H9 (cell line): ENCODE results near the gene MINAR1. TPM values are rescaled to one million over a fixed set of nuclear protein-coding genes. Genes with fewer than 3 reads are reported as not detected.

Experiments
- DNase-seq: peaks from one replicate; pipeline ENCODE4 v3.0.0-alpha.2; 2017
- H2AFZ ChIP-seq: one replicate; pipeline ENCODE4 v1.6.1; 2013; ENCODE audit warnings: mild to moderate bottlenecking, low read length, control low read depth, moderate library complexity
- H2AK5ac ChIP-seq: 2 replicates; pipeline ENCODE4 v1.6.1; 2013; ENCODE audit warnings: low read length, control low read depth, mixed read lengths; ENCODE audit not compliant: insufficient read length
- H2BK120ac ChIP-seq: one replicate; pipeline ENCODE4 v1.6.1; 2013; ENCODE audit warnings: low read depth, mild to moderate bottlenecking, low read length, control low read depth, inconsistent platforms; ENCODE audit not compliant: poor library complexity, severe bottlenecking
- H2BK12ac ChIP-seq: 2 replicates; pipeline ENCODE4 v1.6.1; 2013; ENCODE audit warnings: low read length, control low read depth, mixed read lengths, low read depth; ENCODE audit not compliant: insufficient read length
- H2BK15ac ChIP-seq: 2 replicates; pipeline ENCODE4 v1.6.1; 2013; ENCODE audit warnings: low read depth, low read length, control low read depth
- H2BK20ac ChIP-seq: one replicate; pipeline ENCODE4 v1.6.1; 2013; ENCODE audit warnings: low read depth, mild to moderate bottlenecking, low read length, control low read depth, inconsistent platforms; ENCODE audit not compliant: poor library complexity, severe bottlenecking
- H2BK5ac ChIP-seq: 2 replicates; pipeline ENCODE4 v1.6.1; 2013; ENCODE audit warnings: low read length, control low read depth, mixed read lengths; ENCODE audit not compliant: insufficient read length
- H3K14ac ChIP-seq: 2 replicates; pipeline ENCODE4 v1.6.1; 2013; ENCODE audit warnings: low read length, control low read depth; ENCODE audit not compliant: insufficient read depth
- H3K18ac ChIP-seq: 2 replicates; pipeline ENCODE4 v1.6.1; 2013; ENCODE audit warnings: low read depth, mild to moderate bottlenecking, mixed read lengths, low read length, control low read depth; ENCODE audit not compliant: insufficient read length
- H3K23ac ChIP-seq: 2 replicates; pipeline ENCODE4 v1.6.1; 2013; ENCODE audit warnings: low read length, control low read depth, mixed read lengths, low read depth; ENCODE audit not compliant: insufficient read length
- H3K23me2 ChIP-seq: 2 replicates; pipeline ENCODE4 v1.6.1; 2013; ENCODE audit warnings: low read depth, mild to moderate bottlenecking, mixed read lengths, low read length, control low read depth; ENCODE audit not compliant: insufficient read length, poor library complexity, severe bottlenecking
- H3K27ac ChIP-seq: 2 replicates; pipeline ENCODE4 v1.5.1; 2013; ENCODE audit warnings: low read length, control low read depth, mixed read lengths, low read depth; ENCODE audit not compliant: insufficient read length
- H3K27me3 ChIP-seq: 2 replicates; pipeline ENCODE4 v1.6.1; 2013; ENCODE audit warnings: low read length, control low read depth, inconsistent platforms; ENCODE audit not compliant: insufficient read depth
- H3K4ac ChIP-seq: 2 replicates; pipeline ENCODE4 v1.6.1; 2013; ENCODE audit warnings: low read depth, mild to moderate bottlenecking, control low read depth, inconsistent platforms, low read length, moderate library complexity
- H3K4me1 ChIP-seq: 2 replicates; pipeline ENCODE4 v1.6.1; 2013; ENCODE audit warnings: low read length, control low read depth, inconsistent platforms; ENCODE audit not compliant: insufficient read depth
- H3K4me2 ChIP-seq: 2 replicates; pipeline ENCODE4 v1.6.1; 2013; ENCODE audit warnings: low read length, control low read depth, mixed read lengths; ENCODE audit not compliant: insufficient read length, insufficient read depth
- H3K56ac ChIP-seq: 2 replicates; pipeline ENCODE4 v1.6.1; 2013; ENCODE audit warnings: low read depth, mild to moderate bottlenecking, mixed read lengths, low read length, control low read depth; ENCODE audit not compliant: insufficient read length
- H3K79me1 ChIP-seq: 2 replicates; pipeline ENCODE4 v1.6.1; 2013; ENCODE audit warnings: low read depth, mild to moderate bottlenecking, moderate library complexity, low read length, control low read depth, inconsistent platforms; ENCODE audit not compliant: insufficient read depth, poor library complexity, severe bottlenecking
- H3K79me2 ChIP-seq: 2 replicates; pipeline ENCODE4 v1.6.1; 2013; ENCODE audit warnings: low read length, control low read depth, inconsistent platforms; ENCODE audit not compliant: insufficient read depth
- H3K9ac ChIP-seq: 2 replicates; pipeline ENCODE4 v1.6.1; 2013; ENCODE audit warnings: low read length, control low read depth, mixed read lengths; ENCODE audit not compliant: insufficient read length; ENCODE audit errors: extremely low read depth
- H3K9me3 ChIP-seq: one replicate; pipeline ENCODE4 v1.6.1; 2013; ENCODE audit warnings: low read depth, low read length, inconsistent platforms; ENCODE audit not compliant: control insufficient read depth
- H3T11ph ChIP-seq: one replicate; pipeline ENCODE4 v1.6.1; 2013; ENCODE audit warnings: mild to moderate bottlenecking, low read length, control low read depth, inconsistent platforms
- H4K20me1 ChIP-seq: one replicate; pipeline ENCODE4 v1.6.1; 2013; ENCODE audit not compliant: control insufficient read depth, insufficient read length, insufficient read depth
- H4K5ac ChIP-seq: 2 replicates; pipeline ENCODE4 v1.6.1; 2013; ENCODE audit warnings: low read depth, mild to moderate bottlenecking, mixed read lengths, low read length, control low read depth; ENCODE audit not compliant: insufficient read length
- H4K8ac ChIP-seq: replicated peaks from 2 replicates; pipeline ENCODE4 v1.6.1; 2013; ENCODE audit warnings: low read length, control low read depth, mixed read lengths, low read depth; ENCODE audit not compliant: insufficient read length
- H4K91ac ChIP-seq: 2 replicates; pipeline ENCODE4 v1.6.1; 2013; ENCODE audit warnings: low read depth, mild to moderate bottlenecking, moderate library complexity, mixed read lengths, low read length, control low read depth; ENCODE audit not compliant: insufficient read length
- H3K27ac Mint-ChIP-seq, 3 experiments: 2 replicates in 2 of 3; 3 replicates in 1 of 3; pipeline ENCODE4 v1.8.0; 2020 to 2021; ENCODE audit warnings: mixed read lengths in 3 of 3, mild to moderate bottlenecking in 1 of 3, moderate library complexity in 1 of 3
- H3K27me3 Mint-ChIP-seq: 2 replicates; pipeline ENCODE4 v1.8.0; 2021; ENCODE audit warnings: low read depth, mild to moderate bottlenecking, moderate library complexity, mixed read lengths
- H3K36me3 Mint-ChIP-seq, 3 experiments: 2 replicates in 2 of 3; 3 replicates in 1 of 3; pipeline ENCODE4 v1.8.0; 2020 to 2021; ENCODE audit warnings: low read depth in 3 of 3, mixed read lengths in 3 of 3; ENCODE audit not compliant: insufficient read depth in 1 of 3
- H3K4me1 Mint-ChIP-seq, 2 experiments: 2 replicates each; pipeline ENCODE4 v1.8.0; 2020; ENCODE audit warnings: mixed read lengths in 2 of 2
- H3K4me3 Mint-ChIP-seq, 2 experiments: 2 replicates in 1 of 2; 3 replicates in 1 of 2; pipeline ENCODE4 v1.8.0; 2020 to 2021; ENCODE audit warnings: mild to moderate bottlenecking in 2 of 2, mixed read lengths in 2 of 2, moderate library complexity in 1 of 2
- H3K9me3 Mint-ChIP-seq, 2 experiments: 2 replicates in 1 of 2; 3 replicates in 1 of 2; pipeline ENCODE4 v1.8.0; 2020; ENCODE audit warnings: mild to moderate bottlenecking in 2 of 2, mixed read lengths in 2 of 2, moderate library complexity in 1 of 2
- whole genome bisulfite sequencing: extraction: QIAGEN DNeasy Blood & Tissue Kit; methylation state at CpG from one replicate; pipeline ENCODE4 v1.1.7; 2013; ENCODE audit warnings: missing lambda C conversion rate, low lambda C conversion rate, mixed read lengths; ENCODE audit not compliant: insufficient read length; ENCODE audit errors: extremely low coverage; 5-methylcytosine and 5-hydroxymethylcytosine counted together
- total RNA-seq: library from RNA; stranded (reverse); gene quantifications from 2 replicates; pipeline ENCODE4 v1.2.1, GENCODE V29; 2021
- TF ChIP-seq, protein P1 (sequence below): fragments of 200-600 bp; sonication (generic); conservative IDR thresholded peaks from 3 replicates; pipeline ENCODE4 v1.8.0; 2021; ENCODE audit warnings: antibody characterized with exemption, mild to moderate bottlenecking

Gene MINAR1
- total RNA-seq, 1 experiment from 2014 or later, result 0.74 TPM

DNA sequence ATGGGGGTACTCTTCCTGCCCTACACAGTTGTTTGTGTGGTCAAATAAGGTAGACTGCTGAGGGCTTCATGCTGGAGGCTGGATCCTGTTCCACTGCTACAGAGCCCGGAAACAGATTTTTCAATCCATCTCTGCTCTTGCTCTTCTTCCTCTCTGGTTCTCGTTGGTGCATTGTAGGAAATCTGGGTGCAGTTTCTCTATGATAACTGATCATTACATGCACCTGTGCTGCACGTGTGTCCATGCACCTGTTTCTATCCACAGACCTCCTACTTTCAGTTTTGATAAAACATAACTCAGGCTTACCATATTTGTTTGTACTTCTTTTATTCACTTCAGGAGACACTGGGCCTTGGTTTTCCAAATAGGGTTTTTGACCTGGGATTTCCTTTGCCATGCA is 21.3 kb downstream of the MINAR1 start:
- no peak overlapping the region for H2BK15ac ChIP-seq
- H3K79me1 ChIP-seq, result no peaks in the 10 kb centered on the region
- H3K14ac ChIP-seq, result no peak overlapping the region
- H2AFZ ChIP-seq, result no peak overlapping the region
- H3K23ac ChIP-seq, result no peak overlapping the region
- H3K4me2 ChIP-seq, result no peak overlapping the region
- no peaks in the 10 kb centered on the region for H3K23me2 ChIP-seq
- no peak overlapping the region for H3K27ac ChIP-seq
- DNase-seq, result no peak
- H3K27me3 Mint-ChIP-seq, result no peaks in the 10 kb centered on the region; the same call in 1 of the 2 replicates
- H2BK120ac ChIP-seq, result no peak overlapping the region
- no peak overlapping the region for H2BK5ac ChIP-seq
- TF ChIP-seq, protein P1, sequence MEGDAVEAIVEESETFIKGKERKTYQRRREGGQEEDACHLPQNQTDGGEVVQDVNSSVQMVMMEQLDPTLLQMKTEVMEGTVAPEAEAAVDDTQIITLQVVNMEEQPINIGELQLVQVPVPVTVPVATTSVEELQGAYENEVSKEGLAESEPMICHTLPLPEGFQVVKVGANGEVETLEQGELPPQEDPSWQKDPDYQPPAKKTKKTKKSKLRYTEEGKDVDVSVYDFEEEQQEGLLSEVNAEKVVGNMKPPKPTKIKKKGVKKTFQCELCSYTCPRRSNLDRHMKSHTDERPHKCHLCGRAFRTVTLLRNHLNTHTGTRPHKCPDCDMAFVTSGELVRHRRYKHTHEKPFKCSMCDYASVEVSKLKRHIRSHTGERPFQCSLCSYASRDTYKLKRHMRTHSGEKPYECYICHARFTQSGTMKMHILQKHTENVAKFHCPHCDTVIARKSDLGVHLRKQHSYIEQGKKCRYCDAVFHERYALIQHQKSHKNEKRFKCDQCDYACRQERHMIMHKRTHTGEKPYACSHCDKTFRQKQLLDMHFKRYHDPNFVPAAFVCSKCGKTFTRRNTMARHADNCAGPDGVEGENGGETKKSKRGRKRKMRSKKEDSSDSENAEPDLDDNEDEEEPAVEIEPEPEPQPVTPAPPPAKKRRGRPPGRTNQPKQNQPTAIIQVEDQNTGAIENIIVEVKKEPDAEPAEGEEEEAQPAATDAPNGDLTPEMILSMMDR, result no peak
- H3K27me3 ChIP-seq, result no peaks in the 10 kb centered on the region
- no peak overlapping the region for H2AK5ac ChIP-seq
- H3K4me1 ChIP-seq, result no peaks in the 10 kb centered on the region
- no peak overlapping the region for H4K8ac ChIP-seq
- H4K91ac ChIP-seq, result no peak overlapping the region
- H3K4me3 Mint-ChIP-seq, result no peak overlapping the region
- H3K27ac Mint-ChIP-seq, result no peak overlapping the region
- no peak overlapping the region for H3K4ac ChIP-seq
- H4K20me1 ChIP-seq, result no peaks in the 10 kb centered on the region
- no peak overlapping the region for H3K56ac ChIP-seq
- H3K9me3 ChIP-seq, result no peaks in the 10 kb centered on the region
- no peaks in the 10 kb centered on the region for H3K79me2 ChIP-seq
- H2BK12ac ChIP-seq, result no peak overlapping the region
- H3K9ac ChIP-seq, result no peak overlapping the region
- H3K18ac ChIP-seq, result no peak overlapping the region
- no peak overlapping the region for H4K5ac ChIP-seq
- peaks cover 2 to 3% of the 10 kb centered on the region in 2 experiments; a peak in 2 of 4 replicates for H3K4me1 Mint-ChIP-seq
- H3T11ph ChIP-seq, result no peak overlapping the region
- H3K36me3 Mint-ChIP-seq, result no peaks in the 10 kb centered on the region
- H3K9me3 Mint-ChIP-seq, result no peaks in the 10 kb centered on the region
- no CpG with 5 or more reads among the region's 3 CpGs for WGBS
- no peak overlapping the region for H2BK20ac ChIP-seq
